Epidermal melanocyte (primary cell): ENCODE measurements around the gene AKT1.
"Not testable (repeated sequence)": the region's sequence is repeated elsewhere in the genome, so short reads cannot be mapped to it uniquely, and the experiment has no call there.

ENCODE experiments used
- DNase-seq: peaks from one replicate; pipeline ENCODE4 v3.0.0; 2011; ENCODE audit warnings: low spot score; ENCODE audit not compliant: insufficient read length

Gene AKT1

DNA sequence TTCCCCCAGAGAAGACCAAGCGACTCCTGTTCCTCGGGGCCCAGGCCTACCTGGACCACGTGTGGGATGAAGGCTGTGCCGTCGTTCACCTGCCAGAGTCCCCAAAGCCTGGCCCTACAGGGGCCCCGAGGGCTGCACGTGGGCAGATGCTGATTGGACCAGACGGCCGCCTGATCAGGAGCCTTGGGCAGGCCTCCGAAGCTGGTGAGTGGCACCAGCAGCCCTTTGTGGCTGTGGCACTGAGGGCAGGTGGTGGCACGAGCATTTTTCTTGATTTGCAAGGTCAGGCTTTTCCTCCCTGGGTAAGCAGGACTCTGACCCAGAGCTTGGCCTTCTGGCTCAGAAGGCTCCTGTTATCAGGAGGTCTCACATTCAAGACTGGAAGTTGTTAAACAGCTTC lies 39.9 kb downstream of the AKT1 start:
- no peak for DNase-seq

DNA sequence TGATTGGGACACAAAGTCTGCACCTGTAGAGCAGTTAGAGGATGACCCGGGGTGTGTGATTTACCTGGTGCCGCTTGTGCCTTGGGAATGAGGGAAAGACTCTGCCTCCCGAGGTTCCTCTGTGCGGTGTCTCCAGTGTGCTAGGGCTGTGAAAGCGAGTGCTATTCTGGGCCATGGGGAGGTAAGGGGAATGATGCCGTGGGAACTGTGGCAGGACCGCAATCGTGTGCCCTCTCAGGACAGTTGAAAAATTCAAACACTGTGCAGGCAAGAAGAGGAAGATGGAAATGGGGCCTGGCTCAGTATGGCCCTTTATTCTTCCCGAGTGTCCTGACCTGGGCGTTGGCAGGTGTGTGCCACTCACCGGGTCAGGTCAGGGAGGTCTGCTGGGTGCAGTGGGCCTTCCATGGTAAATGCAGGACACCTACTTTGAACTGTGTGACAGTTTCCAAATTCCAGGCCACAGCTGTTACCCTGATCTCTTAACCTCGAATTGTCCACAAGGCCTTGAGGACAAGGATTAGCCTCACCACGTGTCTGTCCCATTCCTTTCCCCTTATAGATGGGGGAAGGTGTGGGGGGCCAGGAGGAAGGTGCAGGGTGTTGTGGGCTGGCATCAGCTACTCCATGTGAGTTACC lies 41.2 kb downstream of the AKT1 start:
- no peak for DNase-seq

DNA sequence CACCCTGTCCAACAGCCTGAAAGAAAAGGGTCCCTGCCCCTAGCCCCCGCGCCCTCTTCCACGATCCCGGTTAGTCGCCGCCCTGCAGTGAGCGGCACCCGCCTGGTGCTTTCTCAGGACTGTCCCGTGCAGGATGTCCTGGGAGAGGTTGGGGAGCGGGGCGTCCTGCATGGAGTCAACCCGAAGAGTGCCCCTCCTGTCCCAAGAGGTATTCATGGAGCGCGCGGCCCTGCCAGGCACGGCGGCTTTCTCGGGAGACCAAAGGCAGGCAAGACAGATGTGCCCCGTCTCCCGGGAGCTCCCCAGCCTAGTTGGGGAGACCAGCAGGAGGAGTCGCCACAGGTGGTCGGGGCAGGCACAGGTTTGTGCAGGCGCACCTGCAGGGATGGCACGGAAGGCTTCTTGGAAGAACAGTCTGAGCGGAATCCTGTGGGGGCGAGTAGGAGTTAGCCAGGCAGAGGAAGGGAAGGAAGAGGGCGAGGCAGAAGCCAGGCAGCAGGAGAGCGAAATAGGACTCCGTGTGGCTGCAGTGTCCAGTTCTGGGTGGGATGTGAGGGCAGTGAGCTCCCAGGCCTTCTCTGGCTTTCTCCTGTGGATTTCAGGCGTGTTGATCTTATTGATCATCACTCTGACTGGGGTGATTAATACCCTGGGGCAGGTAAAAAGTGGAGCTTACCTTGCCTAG lies 41.9 kb downstream of the AKT1 start:
- DNase-seq, result no peak

DNA sequence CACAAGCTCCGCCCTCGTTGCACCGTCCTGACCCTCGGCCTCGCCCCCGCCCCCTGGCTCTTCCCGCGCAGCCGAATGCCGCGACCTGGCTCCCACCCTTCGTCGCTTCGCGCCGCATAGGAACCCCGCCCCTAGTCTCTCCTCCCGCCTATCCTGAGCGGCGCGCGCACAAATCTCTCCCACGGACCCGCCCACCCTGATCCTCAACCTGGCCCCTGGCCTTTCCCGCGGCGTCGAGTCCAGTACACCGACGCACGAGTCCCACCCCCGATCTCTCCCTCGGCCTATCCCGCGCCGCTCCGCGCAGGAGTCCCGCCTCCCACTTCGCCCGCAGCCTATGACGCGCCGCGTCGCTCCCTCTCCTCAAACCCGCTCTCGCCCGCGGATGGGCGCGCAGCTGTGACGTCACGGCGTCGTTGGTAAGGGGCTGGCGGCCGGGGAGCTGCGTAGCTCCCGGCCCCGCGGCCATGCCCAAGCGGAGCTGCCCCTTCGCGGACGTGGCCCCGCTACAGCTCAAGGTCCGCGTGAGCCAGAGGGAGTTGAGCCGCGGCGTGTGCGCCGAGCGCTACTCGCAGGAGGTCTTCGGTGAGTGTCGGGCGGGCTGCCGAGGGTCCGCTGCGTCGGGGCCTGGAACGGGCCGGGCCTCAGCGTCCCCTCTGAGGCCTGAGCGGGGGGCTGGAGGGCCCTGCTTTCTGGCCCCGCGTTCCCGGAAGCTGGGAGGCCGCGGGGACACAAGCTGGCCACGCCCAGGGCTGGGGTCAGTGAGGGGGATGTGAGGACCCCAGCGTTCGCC lies 42.6 kb downstream of the AKT1 start, which contains the start of gene SIVA1:
Gene SIVA1 (plus strand): TSS at position 413 of the 793 bp plus-strand sequence. CDS start 55 bp downstream, at position 468.
- peak; percentile 96 for DNase-seq

DNA sequence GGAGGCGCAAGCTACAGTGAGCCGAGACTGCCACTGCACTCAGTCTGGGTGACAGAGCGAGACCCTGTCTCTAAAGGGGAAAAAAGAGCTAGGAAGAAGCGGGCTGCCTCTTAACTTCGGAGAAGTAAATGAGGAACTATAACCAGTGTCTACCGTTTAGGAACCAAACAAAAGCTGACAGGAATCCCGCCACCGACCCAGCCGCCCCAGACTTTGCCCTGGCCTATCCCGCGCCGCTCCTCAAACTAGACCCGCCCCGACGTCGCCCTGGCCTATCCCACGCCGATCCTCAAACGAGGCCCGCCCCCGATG lies 43.2 kb downstream of the AKT1 start:
- no peak for DNase-seq

DNA sequence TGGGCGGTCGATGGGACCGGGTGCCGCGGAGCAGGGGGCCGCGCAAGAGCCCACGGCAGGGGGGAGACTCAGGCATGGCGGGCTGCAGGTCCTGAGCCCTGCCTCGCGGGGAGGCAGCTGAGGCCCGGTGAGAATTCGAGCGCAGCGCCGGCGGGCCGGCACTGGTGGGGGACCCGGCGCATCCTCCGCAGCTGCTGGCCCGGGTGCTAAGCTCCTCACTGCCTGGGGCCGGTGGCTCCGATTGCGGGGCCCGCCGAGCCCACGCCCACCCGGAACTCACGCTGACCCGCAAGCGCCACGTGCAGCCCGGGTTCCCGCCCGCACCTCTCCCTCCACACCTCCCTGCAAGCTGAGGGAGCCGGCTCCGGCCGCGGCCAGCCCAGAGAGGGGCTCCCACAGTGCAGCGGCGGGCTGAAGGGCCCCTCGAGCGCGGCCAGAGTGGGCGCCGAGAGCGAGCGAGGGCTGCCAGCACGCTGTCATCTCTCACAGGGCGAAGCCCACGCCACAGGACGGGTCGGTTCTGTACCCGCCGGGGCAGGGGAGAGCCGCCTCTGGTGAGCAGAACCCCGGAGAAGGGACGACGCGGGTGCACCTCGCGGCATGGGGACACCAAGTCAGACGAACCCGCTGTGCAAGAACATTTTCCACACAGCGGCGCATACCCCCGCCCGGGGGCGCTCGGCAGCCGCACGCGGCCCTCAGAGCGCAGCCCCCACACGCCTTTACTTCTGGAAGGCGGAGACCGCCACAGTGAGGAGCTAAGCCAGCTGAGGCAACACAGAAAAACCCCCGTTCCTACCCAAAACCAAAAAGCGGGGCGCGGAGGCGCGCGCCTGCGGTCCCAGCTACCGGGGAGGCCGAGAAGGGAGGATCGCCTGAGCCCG lies 43.8 kb downstream of the AKT1 start:
- no peak for DNase-seq

DNA sequence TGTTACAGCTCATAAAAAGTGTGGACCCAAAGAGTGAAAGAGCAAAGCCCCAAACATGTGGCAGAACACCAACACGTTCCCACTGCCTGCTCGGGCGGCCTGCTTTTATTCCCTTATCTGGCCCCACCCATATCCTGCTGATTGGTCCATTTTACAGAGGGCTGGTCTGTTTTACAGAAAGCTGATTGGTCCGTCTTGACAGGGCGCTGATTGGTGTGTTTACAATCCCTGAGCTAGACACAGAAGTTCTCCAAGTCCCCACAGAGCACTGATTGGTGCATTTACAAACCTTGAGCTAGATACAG lies 44.8 kb downstream of the AKT1 start:
- not testable (repeated sequence) for DNase-seq

DNA sequence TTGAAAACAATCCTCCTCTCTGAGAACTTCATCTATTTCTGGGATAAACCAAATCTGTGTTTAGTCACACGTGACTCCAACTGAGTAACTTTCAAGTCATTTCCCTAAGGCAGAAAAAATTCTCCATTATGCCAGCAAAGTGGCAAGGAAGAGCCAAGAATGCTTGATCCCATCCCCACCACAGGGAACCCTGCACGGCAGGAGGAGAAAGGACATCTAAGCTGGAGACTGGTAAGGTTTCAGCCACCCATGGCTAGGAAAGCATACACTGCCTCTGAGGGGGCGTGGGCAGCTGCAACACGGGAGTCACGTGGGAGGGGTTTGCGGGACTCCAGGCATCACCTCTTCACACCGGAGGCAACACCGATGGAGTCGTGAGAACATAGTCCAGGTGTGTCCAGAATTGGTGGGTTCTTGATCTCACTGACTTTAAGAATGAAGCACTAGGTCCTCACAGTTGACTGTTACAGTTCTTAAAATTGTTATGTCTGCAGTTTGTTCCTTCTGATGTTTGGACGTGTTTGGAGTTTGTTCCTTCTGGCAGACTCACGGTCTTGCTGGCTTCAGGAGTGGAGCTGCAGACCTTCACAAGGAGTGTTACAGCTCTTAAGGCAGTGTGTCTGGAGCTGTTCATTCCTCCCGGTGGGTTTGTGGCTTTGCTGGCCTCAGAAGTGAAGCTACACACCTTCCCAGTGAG lies 45.3 kb downstream of the AKT1 start:
- DNase-seq, result no peak

DNA sequence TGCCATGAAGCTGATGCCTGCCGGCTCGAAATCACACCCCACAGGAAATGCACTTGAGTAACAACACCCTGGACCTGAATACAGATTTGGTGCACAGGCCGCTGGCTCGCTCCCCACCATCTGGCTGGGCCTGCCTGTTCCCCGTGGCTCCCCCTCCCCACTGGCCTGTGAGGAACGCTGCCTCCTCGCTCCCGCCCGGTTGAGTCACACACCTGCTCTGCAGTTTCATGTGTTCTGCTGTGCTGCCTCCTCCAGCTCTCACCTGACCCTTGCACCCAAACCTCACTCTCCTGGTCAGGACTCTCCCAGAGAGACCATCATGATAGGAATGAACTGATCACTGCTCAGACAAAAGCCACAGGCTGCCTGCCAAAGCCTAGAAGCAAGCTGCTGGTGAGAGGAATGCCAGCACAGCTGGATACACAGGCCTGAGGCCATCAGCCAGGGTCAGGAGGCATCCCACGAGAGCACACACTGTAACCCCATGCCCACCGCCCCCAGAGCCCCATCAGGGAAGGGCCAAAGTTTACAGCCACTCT lies 46.4 kb downstream of the AKT1 start:
- no peak for DNase-seq

DNA sequence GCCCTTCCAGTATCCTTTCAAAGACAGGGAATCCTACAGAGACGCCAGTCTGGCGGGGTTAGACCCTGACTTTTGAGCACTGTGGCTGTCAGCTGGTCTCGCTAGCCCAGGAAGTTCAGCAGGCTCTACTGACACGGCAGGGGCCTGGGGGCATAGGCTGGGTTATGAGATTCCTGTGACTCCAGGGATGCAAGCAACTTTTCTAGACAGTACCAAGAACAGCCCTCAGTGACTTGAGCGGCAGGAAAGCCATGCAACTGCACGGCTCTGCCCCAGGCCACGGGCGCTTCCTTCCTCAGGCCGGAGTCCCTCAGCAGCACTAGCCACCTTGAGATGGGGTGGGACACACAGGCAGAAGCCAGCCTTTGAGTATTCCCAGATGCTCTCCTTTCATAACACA lies 47.7 kb downstream of the AKT1 start:
- no peak for DNase-seq

DNA sequence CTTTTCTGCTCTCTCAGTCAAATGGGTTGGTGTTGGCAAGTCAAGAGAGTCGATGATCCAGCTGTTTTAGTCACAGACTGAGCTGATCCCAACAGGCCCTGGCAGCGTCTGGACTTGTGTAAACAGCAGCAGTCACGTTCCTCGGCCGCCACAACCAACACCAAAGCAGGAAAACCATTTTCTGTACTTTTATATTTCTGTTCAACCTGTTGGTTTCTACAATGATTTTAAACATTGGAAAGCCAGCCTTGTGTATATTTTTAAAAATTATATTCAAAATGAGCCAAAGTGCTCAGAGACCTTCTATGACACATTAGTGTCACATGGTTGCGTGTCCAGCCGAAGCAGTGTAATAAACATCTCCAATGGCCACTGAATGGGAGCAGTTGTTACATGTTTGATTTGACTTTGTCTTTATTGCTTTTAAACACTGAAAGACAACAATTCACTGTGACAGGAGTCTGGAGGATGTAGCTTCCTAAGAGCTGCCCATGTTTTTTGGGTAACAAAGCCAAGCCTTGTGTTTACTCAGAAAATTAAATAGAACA lies 48.5 kb downstream of the AKT1 start:
- no peak for DNase-seq

DNA sequence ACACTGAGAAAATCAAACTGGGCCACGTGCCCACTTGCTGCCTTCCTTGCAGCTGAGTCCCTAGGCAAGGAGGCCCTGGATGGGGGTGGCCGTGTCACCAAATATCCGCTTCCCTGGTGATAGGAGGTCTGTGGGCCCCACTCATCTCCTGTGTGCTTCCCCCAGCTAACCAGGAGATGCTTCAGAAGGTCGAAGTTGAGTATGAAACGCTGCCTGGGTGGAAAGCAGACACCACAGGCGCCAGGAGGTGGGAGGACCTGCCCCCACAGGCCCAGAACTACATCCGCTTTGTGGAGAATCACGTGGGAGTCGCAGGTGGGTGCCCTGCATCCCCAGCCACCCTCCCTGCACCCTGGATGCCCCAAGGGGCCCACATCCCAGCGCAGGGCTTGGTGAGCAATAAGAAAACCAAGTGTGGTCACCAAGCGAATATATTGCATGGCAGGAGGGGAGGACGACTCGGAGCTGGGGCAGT lies 49.4 kb downstream of the AKT1 start:
- no peak for DNase-seq

DNA sequence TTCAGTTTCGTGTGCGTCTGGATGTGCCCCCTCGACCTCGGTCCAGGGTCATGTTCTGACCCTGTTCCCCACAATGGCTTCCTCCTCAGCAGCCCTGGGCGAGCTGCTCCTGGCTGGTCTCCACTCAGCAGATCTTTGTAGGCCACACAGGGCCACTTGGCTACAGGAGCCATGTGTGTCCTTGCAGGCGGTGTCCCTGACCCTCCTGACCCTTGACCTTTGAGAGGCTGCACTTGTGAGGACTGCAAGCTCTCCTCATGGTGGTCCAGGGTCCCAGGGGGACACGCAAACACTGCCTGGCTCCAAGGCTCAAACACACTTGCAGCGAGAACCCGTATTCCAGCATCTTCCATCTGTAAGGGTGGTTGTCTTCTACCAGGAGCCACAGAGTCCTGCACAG lies 50.1 kb downstream of the AKT1 start:
- DNase-seq, result no peak

DNA sequence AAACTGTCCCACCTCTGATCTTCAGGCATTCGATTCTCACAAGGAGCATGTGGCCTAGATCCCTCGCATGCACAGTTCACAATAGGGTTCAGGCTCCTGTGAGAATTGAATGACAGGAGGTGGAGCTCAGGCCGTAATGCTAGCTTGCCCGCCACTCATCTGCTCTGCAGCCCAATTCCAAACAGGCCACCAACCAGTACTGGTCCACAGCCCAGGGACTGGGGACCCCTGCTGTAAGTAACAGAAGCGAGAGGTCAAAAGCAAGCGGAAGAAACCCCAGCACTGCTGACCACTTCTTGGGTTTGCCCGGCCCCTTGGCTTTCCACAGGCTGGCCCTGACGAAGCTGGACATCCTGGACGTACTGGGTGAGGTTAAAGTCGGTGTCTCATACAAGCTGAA lies 51.1 kb downstream of the AKT1 start:
- no peak for DNase-seq

DNA sequence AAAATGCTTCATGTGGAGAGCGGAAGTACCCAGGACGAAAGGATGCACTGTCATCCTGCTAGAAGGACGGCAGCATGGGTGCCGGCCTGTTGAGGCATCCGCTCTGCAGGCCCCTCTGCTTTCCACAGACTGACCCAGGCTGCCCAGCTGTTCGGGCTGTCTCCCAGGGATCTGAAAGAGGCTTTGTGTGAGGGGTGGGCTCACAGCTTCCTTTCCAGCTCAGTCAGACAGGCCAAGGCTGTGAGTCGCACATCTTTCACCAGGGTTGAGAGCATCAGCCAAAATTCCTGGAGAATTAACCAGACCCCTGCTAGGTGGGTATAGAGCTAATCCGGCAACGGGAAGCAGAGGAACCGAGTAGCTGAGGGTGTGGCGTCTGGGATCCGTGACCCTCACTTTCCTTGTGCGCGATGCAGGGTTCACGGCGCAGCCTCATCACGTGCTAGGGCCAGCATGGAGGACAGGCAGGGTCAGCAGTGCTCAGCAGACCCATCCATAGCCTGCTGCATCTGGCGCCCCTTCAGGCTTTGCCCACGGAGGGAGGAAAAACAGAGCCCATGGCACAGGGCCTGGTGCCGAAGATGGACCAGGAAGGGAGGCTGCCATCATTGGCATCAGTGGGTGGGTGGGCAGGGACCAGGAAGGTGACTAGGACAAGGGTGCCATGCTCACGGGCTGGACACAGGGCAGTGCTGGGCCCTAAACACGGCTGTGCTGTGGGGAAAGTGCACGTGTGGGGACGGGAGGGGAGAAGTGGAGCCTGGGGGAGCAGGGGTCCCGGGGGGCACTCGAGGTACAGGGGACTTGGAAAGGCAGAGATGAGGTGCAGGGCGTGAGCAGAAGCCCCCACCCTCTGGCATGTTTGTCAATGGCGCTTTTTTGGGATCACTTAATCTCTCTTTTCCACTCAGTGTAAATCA lies 51.8 kb downstream of the AKT1 start:
- DNase-seq, result no peak

DNA sequence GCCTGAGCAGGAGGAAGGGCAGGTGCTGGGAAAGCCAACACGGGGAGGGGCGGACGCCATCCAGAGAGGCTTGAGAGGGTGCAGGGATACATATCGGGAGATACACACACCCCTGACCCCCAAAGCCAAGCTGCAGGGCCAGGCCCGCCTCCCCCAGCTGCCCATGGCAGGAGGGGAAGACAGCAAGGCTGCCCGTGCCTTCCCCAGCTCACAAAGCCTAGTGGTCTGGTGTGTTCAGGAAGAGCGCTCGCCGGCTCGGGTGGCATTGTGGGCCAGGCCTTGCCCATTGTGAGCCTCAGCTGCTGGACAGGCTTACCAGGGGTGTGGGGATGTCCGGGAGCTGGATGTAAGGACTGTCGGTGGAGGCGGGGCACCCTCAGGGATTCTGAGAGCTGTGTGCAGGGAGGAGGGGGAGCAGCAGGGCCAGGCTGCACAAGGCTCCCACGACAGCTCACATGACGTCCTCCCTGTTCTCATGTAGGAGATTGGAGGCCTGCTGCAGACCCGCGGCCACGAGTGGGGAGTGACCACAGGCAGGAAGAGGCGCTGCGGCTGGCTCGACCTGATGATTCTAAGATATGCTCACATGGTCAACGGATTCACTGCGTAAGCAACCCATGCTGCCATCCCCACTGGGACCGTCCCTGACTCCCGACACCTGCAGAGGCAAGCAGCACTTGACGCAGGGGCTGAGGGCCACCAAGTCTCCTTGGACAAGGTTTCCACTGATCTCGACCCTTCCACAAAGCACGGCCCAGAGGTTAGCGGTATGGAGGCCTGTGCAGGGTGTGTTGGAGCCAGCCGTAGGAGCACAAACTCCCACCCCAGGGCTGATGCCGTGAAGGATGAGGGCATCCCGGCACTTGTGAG lies 52.7 kb downstream of the AKT1 start:
- DNase-seq, result no peak

DNA sequence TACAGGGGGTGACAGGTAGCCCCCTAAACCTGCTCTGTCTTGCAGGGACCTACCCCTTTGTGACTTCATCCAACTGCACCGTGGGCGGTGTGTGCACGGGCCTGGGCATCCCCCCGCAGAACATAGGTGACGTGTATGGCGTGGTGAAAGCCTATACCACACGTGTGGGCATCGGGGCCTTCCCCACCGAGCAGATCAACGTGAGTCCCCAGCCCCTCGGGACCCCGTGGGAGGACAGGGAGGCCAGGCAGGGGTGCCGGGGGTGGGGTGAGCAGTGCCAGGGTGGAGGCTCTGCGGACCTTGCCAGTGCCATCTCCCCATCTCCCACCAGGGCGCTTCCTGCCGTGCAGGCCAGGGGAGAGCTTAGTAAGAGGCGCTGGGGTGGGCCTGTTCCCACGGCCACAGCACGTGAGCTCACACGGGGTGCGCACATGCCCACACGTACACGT lies 53.7 kb downstream of the AKT1 start:
- no peak for DNase-seq

DNA sequence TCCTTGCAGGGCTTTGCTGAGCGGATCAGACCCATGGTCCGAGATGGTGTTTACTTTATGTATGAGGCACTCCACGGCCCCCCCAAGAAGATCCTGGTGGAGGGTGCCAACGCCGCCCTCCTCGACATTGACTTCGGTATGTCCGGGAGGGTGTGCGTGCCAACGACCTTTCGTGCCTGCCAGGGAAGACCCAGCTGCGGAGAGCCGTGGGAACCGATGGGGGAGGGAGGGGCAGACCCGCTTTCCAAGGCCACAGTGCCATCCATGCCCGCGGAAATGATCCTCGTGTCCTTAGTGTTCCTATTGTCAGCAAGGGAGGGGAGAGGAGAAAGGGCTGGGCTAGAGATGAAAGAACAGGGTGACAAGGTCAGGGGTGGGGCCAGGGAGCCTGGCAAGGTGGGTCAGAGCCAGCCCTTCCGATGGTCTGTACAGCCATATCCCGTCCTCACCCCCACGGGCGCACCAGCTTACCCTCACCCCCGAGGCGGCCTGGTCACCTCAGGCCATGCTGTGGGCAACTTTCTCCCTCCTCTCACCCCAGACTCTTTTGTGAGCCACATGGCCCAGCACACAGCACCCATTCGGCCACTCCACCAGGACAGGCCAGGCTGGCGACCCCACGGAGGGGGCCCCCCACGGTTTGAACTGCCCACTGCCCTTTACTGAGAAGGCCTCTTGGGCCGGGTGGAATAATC lies 54.3 kb downstream of the AKT1 start:
- DNase-seq, result no peak
